HG03139 (cell line): ENCODE measurements around the gene FAM3A.

ENCODE experiments used
- ATAC-seq: cut with Tn5 transposase; IDR thresholded peaks from one replicate; pipeline ENCODE4 v1.9.1; 2021; ENCODE audit not compliant: unreplicated experiment

FAM3A gene

GRCh38 chrX:154534526-154535322, 18.7 kb upstream of the FAM3A start:
- ATAC-seq: no peak

DNA sequence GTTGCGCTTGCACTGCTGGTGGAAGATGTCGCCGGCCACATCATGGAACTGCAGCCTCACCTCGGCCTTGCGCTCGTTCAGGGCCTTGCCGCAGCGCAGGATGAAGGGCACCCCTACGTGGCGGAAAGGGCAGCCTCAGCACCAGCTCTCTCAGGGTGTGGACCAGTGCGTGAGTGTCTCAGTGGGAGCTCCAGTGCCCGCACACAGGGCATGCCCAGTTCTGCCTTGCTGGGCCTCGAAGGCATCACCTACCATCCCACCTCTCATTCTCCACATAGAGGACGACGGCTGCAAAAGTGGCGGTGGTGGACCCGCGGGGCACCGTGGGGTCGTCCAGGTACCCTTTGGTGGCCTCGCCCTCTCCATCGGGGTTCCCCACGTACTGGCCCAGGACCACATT, 16.7 kb upstream of the FAM3A start:
- ATAC-seq: no peak

- no peak for ATAC-seq
Measured at GRCh38 chrX:154531626-154532025, 15.6 kb upstream of the FAM3A start.

GRCh38 chrX:154530286-154530685, 14.3 kb upstream of the FAM3A start:
- no peak for ATAC-seq

DNA sequence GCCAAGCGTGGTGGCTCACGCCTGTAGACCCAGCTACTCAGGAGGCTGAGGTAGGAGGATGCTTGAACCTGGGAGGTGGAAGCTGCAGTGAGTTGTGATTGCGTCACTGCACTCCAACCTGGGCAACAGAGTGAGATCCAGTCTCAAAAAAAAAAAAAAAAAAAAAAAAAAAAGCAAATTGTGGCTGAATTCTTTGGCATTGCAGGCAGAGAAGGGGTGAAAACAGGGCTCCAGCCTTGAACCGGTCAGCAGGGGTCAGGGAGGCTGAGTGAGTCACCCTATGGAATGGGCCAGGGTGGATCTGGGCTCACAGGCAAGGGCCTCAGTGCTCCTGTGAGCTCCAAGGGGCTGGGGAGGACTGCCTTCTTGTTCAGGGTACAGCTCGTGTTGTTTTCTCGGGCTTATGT, 13.2 kb upstream of the FAM3A start:
- ATAC-seq: no peak

DNA sequence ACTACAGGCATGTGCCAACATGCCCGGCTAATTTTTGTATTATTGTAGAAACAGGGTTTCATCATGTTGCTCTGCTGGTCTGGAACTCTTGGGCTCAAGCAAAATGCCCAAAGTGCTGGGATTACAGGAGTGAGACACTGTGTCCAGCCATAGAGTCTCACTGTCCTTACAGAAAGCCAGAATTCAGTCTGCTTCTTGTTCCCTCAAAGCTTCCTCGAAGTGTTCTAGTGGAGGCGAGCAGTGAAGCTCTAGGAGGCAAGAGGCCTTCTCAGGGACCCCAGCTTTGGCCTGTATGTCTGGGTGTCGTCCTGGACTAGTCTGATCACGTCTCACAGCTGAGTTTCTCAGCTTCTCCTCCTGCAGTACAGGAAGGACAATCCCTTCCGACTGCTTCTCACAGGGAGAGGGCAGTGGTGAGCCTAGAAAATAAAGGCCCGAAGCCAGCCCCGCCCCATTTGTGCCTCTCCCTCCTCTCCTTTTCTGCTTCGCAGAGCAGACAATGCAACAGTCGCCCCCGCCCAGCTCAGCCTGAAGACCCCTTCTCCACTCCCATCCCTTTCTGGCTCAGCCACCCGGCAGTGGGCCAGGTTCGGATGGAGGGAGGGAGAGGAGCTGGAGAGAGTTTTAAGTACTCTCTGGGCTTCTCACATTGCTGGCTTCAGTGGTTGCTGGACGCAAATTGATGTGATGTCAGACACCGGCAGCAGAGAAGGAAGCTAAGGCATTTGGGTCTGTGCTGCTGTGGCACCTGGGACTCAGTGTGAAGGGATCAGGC, 11.1 kb upstream of the FAM3A start:
- ATAC-seq: no peak

- no peak for ATAC-seq
Measured at GRCh38 chrX:154525606-154526490, 9.8 kb upstream of the FAM3A start.

DNA sequence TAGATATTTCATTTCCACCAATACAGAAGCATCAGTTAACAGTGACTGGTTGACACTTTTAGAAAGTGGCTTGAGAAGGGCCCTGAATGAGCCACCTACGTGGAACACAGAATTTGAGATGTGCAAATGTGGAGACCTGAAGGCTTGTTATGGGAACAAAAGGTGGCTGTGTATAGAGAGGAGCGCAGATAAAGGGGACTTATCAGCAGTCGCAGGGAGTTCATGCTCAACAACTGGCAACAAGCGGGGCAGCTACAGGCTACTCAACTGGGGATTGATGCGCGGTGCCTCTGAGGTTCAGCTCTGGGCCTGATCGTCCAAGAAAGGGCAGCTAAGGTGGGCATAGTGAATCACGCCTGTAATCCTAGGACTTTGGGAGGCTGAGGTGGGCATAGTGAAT, 3.4 kb upstream of the FAM3A start:
- no peak for ATAC-seq

DNA sequence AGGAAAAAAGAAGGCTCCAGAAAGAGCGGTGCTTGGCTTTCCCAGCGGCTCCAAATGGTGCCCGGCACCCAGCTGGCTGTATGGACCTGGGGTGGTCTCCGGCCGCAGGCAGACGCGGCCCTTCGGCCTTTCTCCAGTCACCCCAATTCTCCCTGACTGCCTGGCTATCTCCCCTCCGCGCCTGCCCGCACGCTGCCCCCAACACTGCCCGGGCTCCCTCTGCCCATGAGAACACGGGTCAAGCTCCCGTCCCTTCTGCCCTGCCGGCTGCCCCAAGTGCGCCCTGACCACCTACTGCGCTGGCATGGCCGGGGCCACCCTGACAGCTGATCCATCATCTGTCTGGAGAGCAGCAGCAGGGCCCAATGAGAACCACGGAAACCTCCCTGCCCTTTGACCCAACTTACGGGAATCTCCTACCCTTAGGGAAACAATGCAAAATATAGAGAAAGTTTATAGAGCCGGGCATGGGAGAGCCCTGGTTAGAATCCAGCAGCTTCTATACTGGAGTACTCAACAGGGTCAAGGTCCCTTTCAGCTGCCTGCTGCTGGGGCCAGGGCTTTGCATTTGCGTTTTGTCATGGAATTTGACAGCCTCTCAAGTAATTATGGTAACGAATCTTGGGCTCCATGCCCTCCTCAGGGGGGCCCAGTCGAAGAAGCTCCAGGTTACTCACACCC, 1.2 kb upstream of the FAM3A start:
- no peak for ATAC-seq

DNA sequence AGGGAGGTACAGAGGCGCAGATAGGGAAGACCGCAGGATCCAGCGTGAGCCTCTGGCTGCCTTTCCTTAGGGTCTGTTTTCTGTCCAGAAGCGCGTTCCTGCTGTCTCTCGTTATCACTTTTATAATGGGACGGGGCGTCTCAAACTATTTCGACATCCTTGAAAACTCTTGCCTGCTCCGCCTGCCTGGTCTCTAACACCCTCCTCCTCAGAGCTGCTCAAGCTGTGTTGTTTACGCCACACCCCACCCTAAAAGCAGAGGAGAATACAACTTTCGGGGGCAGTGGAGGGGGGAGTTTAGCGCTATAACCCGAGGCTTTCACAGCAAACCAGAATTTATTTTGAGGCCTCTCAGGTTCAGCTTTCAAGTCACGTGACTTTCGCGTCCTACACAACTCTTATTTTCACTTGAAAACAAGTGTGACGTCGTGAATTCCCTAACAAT, 646 bp upstream of the FAM3A start:
- peak; percentile 2 for ATAC-seq

DNA sequence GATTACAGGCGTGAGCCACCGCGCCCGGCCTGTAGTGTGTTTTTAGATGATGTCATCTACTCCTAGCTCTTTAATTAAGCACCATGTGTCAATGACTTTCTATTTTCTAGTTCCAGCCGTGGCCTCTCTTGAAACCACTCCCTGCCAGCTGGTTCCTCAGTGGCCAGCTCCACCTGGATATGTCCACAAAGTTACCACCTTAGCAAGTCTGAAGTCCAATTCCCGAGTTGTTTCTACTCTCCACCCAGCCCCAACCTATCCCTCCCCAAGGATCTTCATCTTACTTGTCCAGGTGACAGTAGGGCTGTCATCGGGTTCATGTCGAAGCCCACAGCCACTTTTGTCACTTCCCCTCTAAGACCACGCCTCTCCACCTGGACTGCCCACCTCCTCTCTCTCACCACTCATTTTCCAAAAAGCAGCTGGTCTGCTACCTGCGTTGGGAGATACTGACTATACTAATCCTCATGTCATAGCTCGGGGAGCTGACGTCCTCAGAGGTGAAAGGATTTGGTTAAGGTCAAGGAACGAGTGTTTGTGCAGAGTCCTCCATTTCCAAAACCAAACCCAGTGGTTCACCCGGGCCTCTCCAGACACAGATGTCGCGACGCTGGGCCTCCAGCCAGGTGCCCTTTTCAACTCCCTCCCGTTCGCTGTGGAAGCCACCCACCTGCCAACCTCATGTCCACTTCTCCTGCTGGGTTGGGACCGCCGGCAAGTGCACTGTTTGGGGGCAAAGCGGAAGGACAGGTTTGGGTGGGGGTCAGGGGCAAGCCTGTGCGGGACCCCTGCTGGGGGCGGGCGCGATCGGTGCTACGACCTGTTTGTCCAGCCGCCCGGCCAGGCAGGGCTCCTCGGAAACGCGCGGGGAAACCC, 704 bp downstream of the FAM3A start:
- no peak for ATAC-seq

GRCh38 chrX:154513716-154514115, 2.3 kb downstream of the FAM3A start:
- no peak for ATAC-seq

- ATAC-seq: no peak
Measured at GRCh38 chrX:154512879-154513553, 3.0 kb downstream of the FAM3A start.

DNA sequence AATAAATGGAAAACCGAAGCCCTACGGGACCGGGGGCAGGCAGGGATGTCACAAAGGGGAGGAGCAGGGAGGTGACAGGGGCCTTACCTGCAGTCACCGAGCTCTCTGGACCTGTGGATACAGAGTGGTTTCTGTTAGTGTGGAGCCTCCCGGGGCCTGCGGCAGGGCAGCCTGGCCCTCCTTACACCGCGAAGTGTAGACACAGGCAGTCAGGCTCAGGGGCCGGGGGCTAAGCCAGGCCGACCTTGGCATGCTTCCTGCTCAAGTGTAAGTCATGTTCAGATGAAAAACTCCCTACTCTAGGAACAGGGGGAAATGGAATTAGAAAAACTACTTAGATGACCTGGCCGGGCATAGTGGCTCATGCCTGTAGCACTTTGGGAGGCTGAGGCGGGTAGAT, 4.3 kb downstream of the FAM3A start:
- no peak for ATAC-seq

GRCh38 chrX:154509455-154509854, 6.6 kb downstream of the FAM3A start:
- ATAC-seq: no peak

DNA sequence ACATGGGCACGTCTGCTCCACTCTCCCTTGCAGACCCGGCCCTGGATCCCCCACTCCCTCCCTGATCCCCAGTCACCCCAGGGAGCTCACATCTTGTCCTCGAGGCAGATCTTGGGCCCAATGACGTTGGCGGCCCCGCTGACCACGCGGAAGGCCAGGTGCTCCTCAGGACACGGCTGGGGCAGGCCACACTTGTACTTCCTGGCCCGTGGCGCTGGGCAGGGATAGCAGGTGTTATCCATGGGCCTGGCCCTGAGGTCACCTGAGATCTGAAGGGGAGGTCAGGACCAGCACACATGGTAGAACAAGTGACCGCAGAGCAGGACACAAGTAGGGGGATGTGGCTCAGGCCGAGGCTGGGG, 7.7 kb downstream of the FAM3A start:
- no peak for ATAC-seq

DNA sequence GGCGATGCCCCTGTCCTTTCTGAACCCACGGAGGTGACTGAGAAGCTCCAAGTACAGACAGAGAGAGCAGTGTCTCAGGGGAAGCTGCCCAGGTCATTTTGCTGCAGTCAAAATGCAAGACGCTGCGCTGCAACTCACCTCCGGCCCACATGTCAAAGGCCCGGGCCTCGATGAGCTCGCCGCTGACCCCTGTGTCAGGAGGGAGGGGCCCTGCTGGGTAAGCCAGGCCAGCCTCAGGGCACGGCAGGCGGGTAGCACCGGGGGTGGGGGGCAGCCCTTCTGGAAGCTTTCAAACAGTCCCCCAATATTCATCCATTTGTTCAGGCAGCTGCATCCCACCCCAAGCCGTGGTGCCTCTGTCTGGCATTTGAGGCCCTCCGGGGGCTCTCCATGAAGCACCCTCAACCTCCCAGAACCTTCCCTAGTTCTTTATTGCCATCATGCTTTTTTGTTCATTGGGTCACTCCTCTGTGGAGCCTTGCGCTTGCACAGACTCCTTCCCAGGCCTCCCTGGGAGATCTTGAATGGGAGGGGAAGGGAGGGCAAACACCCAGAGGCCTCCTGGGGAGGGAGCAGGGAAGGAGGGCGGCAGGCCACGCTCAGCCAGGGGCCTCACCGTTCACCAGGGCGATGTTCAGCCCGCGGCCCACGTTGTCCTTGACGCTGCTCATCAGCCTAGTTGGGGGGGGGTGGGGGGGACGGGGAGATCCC, 8.2 kb downstream of the FAM3A start:
- ATAC-seq: no peak

GRCh38 chrX:154506483-154507332, 9.3 kb downstream of the FAM3A start:
- no peak for ATAC-seq
